Measurements from ENCODE around the gene CCDC102A. TPM values are rescaled to one million over a fixed set of nuclear protein-coding genes. Genes with fewer than 3 reads are reported as not detected.

Gene CCDC102A
- total RNA-seq (2011; cell fraction: chromatin; rRNA removed; ENCODE audit: low replicate concordance) = 0.26 and 1.1 TPM in 2 replicates
- total RNA-seq (2011; cell fraction: nucleolus; rRNA removed) = 0.92 and 1.3 TPM in 2 replicates
- 0.51 and 0.84 TPM in 2 replicates for total RNA-seq (2011; cell fraction: nucleoplasm; rRNA removed)
- total RNA-seq (2014; rRNA removed) = 3.8 and 4.9 TPM in 2 replicates
- total RNA-seq (2014; rRNA removed; fragmentation: Illumina TruSeq; extraction: Trizol) = 0.16 and 0.58 TPM in 2 replicates
- 1.4 and 2.1 TPM in 2 replicates for total RNA-seq (2015; rRNA removed; fragmentation: Illumina TruSeq; extraction: Trizol)
- 2.7 and 3.0 TPM in 2 replicates for total RNA-seq (2021)
- 2.2 and 2.4 TPM in 2 replicates for polyA plus RNA-seq (2011; rRNA removed)
- 2.6 and 6.6 TPM in 2 replicates for polyA plus RNA-seq (2011; cell fraction: cytosol; rRNA removed)
- polyA plus RNA-seq (2011; cell fraction: nucleus; rRNA removed) = 1.3 and 2.1 TPM in 2 replicates
- polyA plus RNA-seq (2012) = 2.3 and 2.8 TPM in 2 replicates
- 0.85 and 1.4 TPM in 2 replicates for polyA plus RNA-seq (2014; fragmentation: Illumina TruSeq; extraction: Trizol)
- polyA plus RNA-seq (2014; fragmentation: Nextera tagmentation; extraction: Ambion mirVana) = under 1 TPM; 0.03 to 0.11 TPM
- 2.0 and 4.9 TPM in 2 replicates for polyA plus RNA-seq (2014; rRNA removed)
- 0.45 and 1.4 TPM in 2 replicates for polyA minus RNA-seq (2011; rRNA and poly(A)+ RNA removed)
- 1.4 and 1.6 TPM in 2 replicates for polyA minus RNA-seq (2011; cell fraction: cytosol; rRNA and poly(A)+ RNA removed)
- 0.67 and 1.1 TPM in 2 replicates for polyA minus RNA-seq (2011; cell fraction: nucleus; rRNA and poly(A)+ RNA removed)
- percentile 41 among the genes with signal in this experiment for Bru-seq, nascent RNA
- percentile 32 among the genes with signal in this experiment for BruChase-seq, experiment 1, labeled RNA remaining after a 2-hour chase
- BruChase-seq, experiment 2, labeled RNA remaining after a 6-hour chase = percentile 28 among the genes with signal in this experiment
- long read RNA-seq, experiment 1, transcript CCDC102A-201 (9 exons, 2,463 nt) = major isoform, 16 of 34 reads
- long read RNA-seq, experiment 1, partial matches to known transcripts = 13 of 34 reads
- long read RNA-seq, experiment 1, other reads (novel, unspliced or antisense) = 5 of 34 reads
- long read RNA-seq, experiment 2, partial matches to known transcripts = 2 of 4 reads
- long read RNA-seq, experiment 2, other reads (novel, unspliced or antisense) = 1 of 4 reads
- long read RNA-seq, experiment 3 = 0 reads

DNA sequence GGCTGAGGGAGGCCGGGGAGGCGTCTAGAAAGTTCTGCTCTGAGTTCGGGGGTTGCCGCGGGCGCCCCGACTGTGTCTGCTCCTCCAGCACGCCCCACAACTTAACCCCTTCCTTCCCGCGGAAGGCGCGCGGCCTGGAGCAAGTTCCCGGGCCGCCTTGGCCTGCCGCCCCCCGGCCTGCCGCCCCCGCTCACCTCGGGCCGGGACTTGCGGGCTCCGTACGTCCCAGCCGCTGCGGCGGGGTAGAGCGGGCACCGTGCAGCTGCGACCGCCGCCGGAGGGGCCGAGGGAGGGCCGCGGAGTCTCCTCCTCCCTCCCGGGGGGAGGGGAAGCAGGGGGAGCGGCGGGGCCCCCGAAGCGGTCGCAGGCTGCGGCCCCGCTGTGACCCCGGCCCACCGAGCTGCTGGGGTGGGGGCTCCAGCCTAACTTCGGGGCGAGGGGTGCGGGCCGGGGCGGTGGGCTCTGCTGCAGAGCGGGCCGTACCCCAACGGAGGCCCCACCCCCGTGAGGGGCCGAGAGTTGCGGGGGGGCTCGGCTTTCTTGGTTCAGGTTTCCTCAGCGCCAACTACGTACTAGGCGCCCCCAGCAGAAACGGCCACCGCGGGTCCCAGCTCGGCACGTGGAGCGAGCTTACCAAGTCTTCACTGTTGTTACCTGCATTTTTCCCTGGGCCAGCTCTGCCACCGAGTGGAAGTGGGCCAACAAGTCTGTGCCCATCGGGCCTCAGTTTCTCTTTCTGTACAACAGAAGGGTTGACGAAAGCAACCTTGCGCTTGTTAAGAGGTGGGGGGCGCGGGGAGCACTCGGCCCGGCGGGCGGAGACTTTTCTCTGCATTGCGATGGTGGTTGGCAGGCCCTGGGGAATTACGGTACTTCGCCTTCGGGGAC, at the start of gene CCDC102A:
TSS of gene CCDC102A (minus strand) at position 266 of the 888 bp plus-strand sequence. CDS start 7,394 bp downstream, outside the sequence.
- ChIA-PET POLR2A (interaction anchor here (1.2 to 1.4 kb wide), 2 partner anchors 9 to 10 kb away, joined by 4 to 5 read pairs; no protein-coding TSS in a partner anchor), CTCF (ENCODE audit: low intra/inter-chr PET ratio) (no interaction called here)
- no peaks in the 10 kb centered on the region for H3K9me1 ChIP-seq (ENCODE audit: control insufficient read depth, insufficient read depth, low read length)
- 11% methylated on average over 39 of the region's 81 CpGs for WGBS (ENCODE audit: insufficient coverage, low coverage, missing lambda C conversion rate)
- peak within 1 kb of the TSS; percentile 86 for H3K4me2 ChIP-seq (ENCODE audit: insufficient read depth, low read length)
- H4K20me1 ChIP-seq (replicated peaks; ENCODE audit: control insufficient read depth, insufficient read depth, low read length) = no peaks in the 10 kb centered on the region
- peak within 1 kb of the TSS; percentile 94 for H2AFZ ChIP-seq (ENCODE audit: low read depth, low read length)
- FAIRE-seq = no peak
- H3K9me3 ChIP-seq (replicated peaks; ENCODE audit: control insufficient read depth, insufficient read depth, low read depth, low read length) = no peaks in the 10 kb centered on the region
- in situ Hi-C loops (cut with MboI) = no loop called here
- ATAC-seq = peak; percentile 77
- no peaks in the 10 kb centered on the region for H3K79me2 ChIP-seq (ENCODE audit: control insufficient read depth, insufficient read depth, low read length)
- peak within 1 kb of the TSS; percentile 78 for H3K4me3 ChIP-seq
- peak within 1 kb of the TSS; percentile 65 to 92 for H3K9ac ChIP-seq (ENCODE audit: insufficient read depth in 1 of 2, low read depth in 2 of 2, low read length in 2 of 2)
- no peaks in the 10 kb centered on the region for H3K36me3 ChIP-seq (ENCODE audit: control insufficient read depth, insufficient read depth, low read length)
- peak; percentile 46 to 83 (median 76) for DNase-seq (ENCODE audit: extremely low read depth in 1 of 4, low spot score in 3 of 4)
- H3K4me1 ChIP-seq (replicated peaks in 1 of 2; ENCODE audit: control insufficient read depth in 2 of 2, insufficient read depth in 2 of 2, low read length in 2 of 2) = peaks cover 21 to 44% of the 10 kb centered on the region in 2 experiments; a peak in 4 of 5 replicates
- intact Hi-C loops (cut with micrococcal nuclease) = no loop called here
- no peaks in the 10 kb centered on the region for H3K27me3 ChIP-seq (ENCODE audit: control insufficient read depth in 2 of 2, insufficient read depth in 2 of 2, low read length in 2 of 2)
- BruUV-seq (replicated peaks) = no TSS peak
- H3K27ac ChIP-seq (ENCODE audit: extremely low read depth, low read depth, low read length) = peak within 1 kb of the TSS; percentile 80
- TF ChIP-seq RB1 (IDR thresholded peaks at IDR 0.05; ENCODE audit: low read depth) = peak; percentile 58
- 0 out of 2 replicates have a peak, but pooled peaks have one; percentile 33 for TF ChIP-seq GABPA (tag; conservative IDR thresholded peaks at IDR 0.05; ENCODE audit: low read depth)
- peak; percentile 31 for TF ChIP-seq U2AF1 (optimal IDR thresholded peaks at IDR 0.05; ENCODE audit: low read depth, low read length)
- TF ChIP-seq DMBX1 (CRISPR knock-in tag; IDR thresholded peaks at IDR 0.05; ENCODE audit: borderline replicate concordance) = 0 out of 2 replicates have a peak, but pooled peaks have one; percentile 46
- peak; percentile 65; the same call in 1 of the 2 replicates for TF ChIP-seq PHF8 (IDR thresholded peaks at IDR 0.05; ENCODE audit: borderline replicate concordance, low read length)
- TF ChIP-seq PML (IDR thresholded peaks at IDR 0.05; ENCODE audit: low read length) = no peak
- TF ChIP-seq, protein P1, sequence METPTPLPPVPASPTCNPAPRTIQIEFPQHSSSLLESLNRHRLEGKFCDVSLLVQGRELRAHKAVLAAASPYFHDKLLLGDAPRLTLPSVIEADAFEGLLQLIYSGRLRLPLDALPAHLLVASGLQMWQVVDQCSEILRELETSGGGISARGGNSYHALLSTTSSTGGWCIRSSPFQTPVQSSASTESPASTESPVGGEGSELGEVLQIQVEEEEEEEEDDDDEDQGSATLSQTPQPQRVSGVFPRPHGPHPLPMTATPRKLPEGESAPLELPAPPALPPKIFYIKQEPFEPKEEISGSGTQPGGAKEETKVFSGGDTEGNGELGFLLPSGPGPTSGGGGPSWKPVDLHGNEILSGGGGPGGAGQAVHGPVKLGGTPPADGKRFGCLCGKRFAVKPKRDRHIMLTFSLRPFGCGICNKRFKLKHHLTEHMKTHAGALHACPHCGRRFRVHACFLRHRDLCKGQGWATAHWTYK (CRISPR knock-in tag; IDR thresholded peaks at IDR 0.05) = peak; percentile 75; the same call in 1 of the 2 replicates
- no peak for TF ChIP-seq MXI1 (IDR thresholded peaks at IDR 0.05; ENCODE audit: low read depth, low read length)

Measured in K562 (cell line).